HUES48 (cell line): ENCODE data around the gene RIMOC1.

Source experiments
- H3K27ac ChIP-seq: one replicate; pipeline ENCODE4 v1.7.0; 2013; ENCODE audit warnings: low read depth, low read length, inconsistent platforms
- H3K27me3 ChIP-seq: 2 replicates; pipeline ENCODE4 v1.6.1; 2013; ENCODE audit warnings: mild to moderate bottlenecking, low read length; ENCODE audit not compliant: control insufficient read depth, insufficient read depth
- H3K36me3 ChIP-seq: 2 replicates; pipeline ENCODE4 v1.6.1; 2013; ENCODE audit warnings: low read length; ENCODE audit not compliant: control insufficient read depth, insufficient read depth
- H3K4me1 ChIP-seq: 2 replicates; pipeline ENCODE4 v1.6.1; 2013; ENCODE audit warnings: mild to moderate bottlenecking, low read length; ENCODE audit not compliant: control insufficient read depth, insufficient read depth
- H3K4me3 ChIP-seq: 2 replicates; pipeline ENCODE4 v1.5.1; 2013; ENCODE audit warnings: mild to moderate bottlenecking, low read depth, low read length
- H3K9ac ChIP-seq: 2 replicates; pipeline ENCODE4 v1.6.1; 2013; ENCODE audit warnings: mild to moderate bottlenecking, low read depth, low read length, moderate library complexity
- H3K9me3 ChIP-seq: 2 replicates; pipeline ENCODE4 v1.6.1; 2013; ENCODE audit warnings: low read length; ENCODE audit not compliant: control insufficient read depth, insufficient read depth

The RIMOC1 gene

DNA sequence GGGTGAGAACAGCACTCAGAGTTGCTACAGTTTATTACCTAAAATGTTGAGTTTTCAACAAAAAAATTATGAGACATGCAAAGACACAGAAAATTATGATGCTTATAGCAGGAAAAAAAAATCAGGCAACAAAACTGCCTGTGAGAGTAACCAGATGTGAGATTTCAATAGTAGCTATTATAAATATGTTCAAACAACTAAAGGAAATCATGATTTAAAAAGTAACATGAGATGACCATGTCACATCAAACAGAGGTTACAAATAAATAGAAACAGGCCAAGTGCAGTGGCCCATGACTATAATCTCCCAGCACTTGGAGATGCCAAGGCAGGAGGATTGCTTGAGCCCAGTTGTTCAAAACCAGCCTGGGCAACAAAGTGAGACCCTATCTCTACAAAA lies 12.1 kb upstream of the RIMOC1 start:
- no peak overlapping the region for H3K27ac ChIP-seq
- H3K9ac ChIP-seq, result no peak overlapping the region
- no peak overlapping the region for H3K4me3 ChIP-seq
- H3K27me3 ChIP-seq, result no peaks in the 10 kb centered on the region
- no peaks in the 10 kb centered on the region for H3K36me3 ChIP-seq
- no peaks in the 10 kb centered on the region for H3K4me1 ChIP-seq
- H3K9me3 ChIP-seq, result no peaks in the 10 kb centered on the region; the same call in none of the 2 replicates

DNA sequence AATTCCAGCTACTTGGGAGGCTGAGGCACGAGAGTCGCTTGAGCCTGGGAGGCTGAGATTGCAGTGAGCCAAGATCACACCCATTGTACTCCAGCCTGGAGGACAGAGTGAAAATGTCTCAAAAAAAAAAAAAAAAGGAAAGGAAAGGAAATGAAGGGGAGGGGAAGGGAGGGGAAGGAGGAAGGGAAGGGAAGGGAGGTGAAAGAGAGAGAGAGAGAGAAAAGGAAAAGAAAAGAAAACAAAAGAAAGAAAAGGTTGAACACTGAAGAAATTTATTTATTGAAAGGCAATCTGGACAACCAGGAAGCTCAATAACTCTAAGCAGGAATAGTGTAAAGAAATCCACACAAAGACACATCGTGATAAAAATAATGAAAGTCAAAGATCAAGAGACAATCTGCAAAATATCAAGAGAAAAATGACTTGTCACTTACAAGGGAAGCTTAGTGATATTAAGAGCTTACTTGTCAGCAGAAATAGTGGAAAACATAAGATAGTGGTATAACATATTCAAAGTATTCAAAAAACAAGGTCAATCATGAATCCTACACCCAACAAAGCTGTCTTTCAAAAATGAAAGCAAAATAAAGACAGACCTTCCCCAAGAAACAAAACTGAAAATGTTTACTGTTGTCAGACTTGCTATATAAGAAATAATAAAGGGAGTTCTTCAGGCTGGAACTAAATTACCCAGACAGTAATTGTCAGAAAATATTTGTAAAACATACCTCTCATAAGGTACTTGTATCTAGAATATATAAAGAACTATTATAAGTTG lies 10.9 kb upstream of the RIMOC1 start:
- no peak overlapping the region for H3K4me3 ChIP-seq
- H3K27me3 ChIP-seq, result no peaks in the 10 kb centered on the region
- no peak overlapping the region for H3K27ac ChIP-seq
- H3K9ac ChIP-seq, result no peak overlapping the region
- H3K9me3 ChIP-seq, result no peaks in the 10 kb centered on the region
- H3K4me1 ChIP-seq, result no peaks in the 10 kb centered on the region
- no peaks in the 10 kb centered on the region for H3K36me3 ChIP-seq

DNA sequence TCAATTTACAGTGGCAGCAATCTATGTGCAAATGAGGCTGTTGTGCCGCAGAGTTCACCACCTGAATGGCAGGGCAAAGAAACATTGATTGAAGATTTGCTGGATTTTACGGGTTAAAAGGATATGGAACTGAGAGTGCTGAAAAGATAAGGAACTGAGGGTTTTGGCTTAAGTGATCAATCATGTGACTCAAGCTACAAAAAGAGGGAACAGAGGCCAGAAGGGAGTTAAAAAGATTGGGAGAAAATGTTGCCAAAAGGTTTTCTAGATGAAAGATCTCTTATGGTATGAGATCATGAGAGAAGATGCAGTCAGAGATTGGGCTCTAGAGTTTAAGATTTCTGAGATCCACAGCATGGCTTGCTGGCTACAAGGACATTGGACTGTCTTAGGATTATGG lies 7.9 kb upstream of the RIMOC1 start:
- no peak overlapping the region for H3K9ac ChIP-seq
- H3K27ac ChIP-seq, result no peak overlapping the region
- H3K27me3 ChIP-seq, result no peaks in the 10 kb centered on the region
- no peaks in the 10 kb centered on the region for H3K36me3 ChIP-seq
- no peaks in the 10 kb centered on the region for H3K9me3 ChIP-seq
- H3K4me1 ChIP-seq, result no peaks in the 10 kb centered on the region
- no peak overlapping the region for H3K4me3 ChIP-seq

- Histone ChIP-seq H3K9ac (peak overlapping the region; percentile 37; the same call in 1 of the 2 replicates), H3K27ac (peak overlapping the region; percentile 56), H3K9me3 (no peaks in the 10 kb centered on the region), H3K27me3 (no peaks in the 10 kb centered on the region), H3K36me3 (peaks cover 22% of the 10 kb centered on the region), H3K4me1 (0 out of 2 replicates have a peak, but pooled peaks cover 11% of the 10 kb centered on the region), H3K4me3 (peak overlapping the region; percentile 69)
Observed at GRCh38 chr5:41903382-41903891, 707 bp upstream of the RIMOC1 start.

DNA sequence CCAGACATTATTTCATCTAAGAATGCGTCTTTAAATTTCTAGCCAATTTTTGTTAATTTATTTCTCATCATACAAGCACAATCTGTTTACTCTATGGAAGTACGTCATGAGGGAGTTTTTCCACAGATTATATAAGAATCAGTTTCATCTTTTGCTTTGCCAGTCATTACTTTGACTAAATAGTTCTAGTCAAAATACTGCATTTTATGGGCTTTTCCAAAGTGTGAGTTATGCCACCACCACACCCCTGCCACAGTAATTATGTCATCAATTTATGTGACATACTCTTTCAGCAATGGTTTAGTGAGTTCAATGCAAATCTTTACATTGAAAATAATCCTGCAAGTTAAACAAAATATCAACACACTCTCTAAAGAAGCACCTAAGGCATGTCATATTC lies 2.0 kb downstream of the RIMOC1 start:
- Histone ChIP-seq H3K27ac (no peak overlapping the region), H3K9ac (no peak overlapping the region), H3K27me3 (no peaks in the 10 kb centered on the region), H3K4me3 (no peak overlapping the region), H3K9me3 (no peaks in the 10 kb centered on the region), H3K4me1 (0 out of 2 replicates have a peak, but pooled peaks cover 11% of the 10 kb centered on the region), H3K36me3 (peaks cover 49% of the 10 kb centered on the region)

GRCh38 chr5:41908374-41909079 lies 4.4 kb downstream of the RIMOC1 start:
- H3K27me3 ChIP-seq, result no peaks in the 10 kb centered on the region
- peaks cover 73% of the 10 kb centered on the region for H3K36me3 ChIP-seq
- no peak overlapping the region for H3K9ac ChIP-seq
- H3K9me3 ChIP-seq, result no peaks in the 10 kb centered on the region
- no peak overlapping the region for H3K4me3 ChIP-seq
- H3K27ac ChIP-seq, result no peak overlapping the region
- H3K4me1 ChIP-seq, result 0 out of 2 replicates have a peak, but pooled peaks cover 7% of the 10 kb centered on the region

GRCh38 chr5:41918105-41918504 lies 14.0 kb downstream of the RIMOC1 start:
- no peaks in the 10 kb centered on the region for H3K27me3 ChIP-seq

GRCh38 chr5:41921166-41921565 lies 17.0 kb downstream of the RIMOC1 start:
- H3K4me3 ChIP-seq, result no peak overlapping the region
- H3K4me1 ChIP-seq, result peaks cover 5% of the 10 kb centered on the region; the same call in 1 of the 2 replicates
- no peak overlapping the region for H3K27ac ChIP-seq
- H3K27me3 ChIP-seq, result no peaks in the 10 kb centered on the region
- H3K9me3 ChIP-seq, result no peaks in the 10 kb centered on the region
- no peak overlapping the region for H3K9ac ChIP-seq
- H3K36me3 ChIP-seq, result peaks cover 44% of the 10 kb centered on the region

More at GRCh38 chr5:41918105-41918504, 14.0 kb downstream of the RIMOC1 start:
- no peak overlapping the region for H3K27ac ChIP-seq
- no peak overlapping the region for H3K9ac ChIP-seq
- no peak overlapping the region for H3K4me3 ChIP-seq
- H3K9me3 ChIP-seq, result no peaks in the 10 kb centered on the region
- peaks cover 75% of the 10 kb centered on the region for H3K36me3 ChIP-seq
- H3K4me1 ChIP-seq, result peaks cover 5% of the 10 kb centered on the region; the same call in 1 of the 2 replicates

DNA sequence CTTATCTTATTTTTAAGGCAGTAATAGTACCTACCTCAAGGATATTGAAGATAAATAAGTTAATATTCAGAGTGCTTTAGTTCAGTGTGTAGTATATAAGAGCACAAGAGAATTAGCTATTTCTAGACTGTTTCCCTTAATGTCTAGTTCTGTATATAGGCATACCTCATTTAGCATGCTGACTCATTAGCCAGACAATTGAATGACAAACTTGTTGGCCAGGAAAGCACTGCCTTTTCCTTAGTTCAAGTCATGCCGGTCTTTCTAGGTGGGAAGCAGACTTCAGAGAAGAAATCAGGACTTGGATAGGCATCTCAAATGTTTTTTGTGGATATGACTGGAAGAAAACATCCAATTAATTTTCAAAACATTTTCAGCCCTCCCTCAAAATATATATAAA lies 17.7 kb downstream of the RIMOC1 start:
- Histone ChIP-seq H3K27ac (no peak overlapping the region), H3K27me3 (no peaks in the 10 kb centered on the region), H3K4me3 (no peak overlapping the region), H3K36me3 (peaks cover 37% of the 10 kb centered on the region), H3K9me3 (no peaks in the 10 kb centered on the region), H3K4me1 (peaks cover 5% of the 10 kb centered on the region; the same call in 1 of the 2 replicates), H3K9ac (no peak overlapping the region)

DNA sequence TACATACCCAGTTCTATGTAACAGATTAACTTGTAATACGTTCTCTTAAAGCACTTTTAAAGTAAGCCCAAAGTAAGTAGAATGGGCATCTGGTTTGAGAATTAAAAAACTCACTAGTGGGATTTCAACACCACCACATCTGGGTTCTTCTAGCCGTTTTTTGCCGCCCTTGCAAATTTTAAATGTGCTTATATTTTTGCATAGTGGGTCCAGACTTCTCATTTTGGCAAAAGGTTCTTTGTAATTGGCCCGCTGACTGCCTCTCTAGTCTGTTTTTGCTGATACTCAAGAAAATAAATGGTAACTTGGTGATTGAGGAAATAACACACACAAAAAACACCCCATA lies 20.4 kb downstream of the RIMOC1 start:
- Histone ChIP-seq H3K4me1 (peaks cover 5% of the 10 kb centered on the region; the same call in 1 of the 2 replicates), H3K4me3 (peak overlapping the region; percentile 71), H3K9me3 (no peaks in the 10 kb centered on the region), H3K36me3 (peaks cover 11% of the 10 kb centered on the region), H3K9ac (no peak overlapping the region), H3K27ac (no peak overlapping the region), H3K27me3 (no peaks in the 10 kb centered on the region)
